NCI-H146 (cell line): ENCODE measurements around the gene PRXL2C.
A peak's percentile ranks its signal among the peaks of the same experiment; 100 is the strongest.
"Not testable (repeated sequence)": the region's sequence is repeated elsewhere in the genome, so short reads cannot be mapped to it uniquely, and the experiment has no call there.

Source experiments
- DNase-seq: peaks from one replicate; lab custom pipeline; 2025; lab: John Stamatoyannopoulos, UW

Gene PRXL2C, protein sequence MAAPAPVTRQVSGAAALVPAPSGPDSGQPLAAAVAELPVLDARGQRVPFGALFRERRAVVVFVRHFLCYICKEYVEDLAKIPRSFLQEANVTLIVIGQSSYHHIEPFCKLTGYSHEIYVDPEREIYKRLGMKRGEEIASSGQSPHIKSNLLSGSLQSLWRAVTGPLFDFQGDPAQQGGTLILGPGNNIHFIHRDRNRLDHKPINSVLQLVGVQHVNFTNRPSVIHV

DNA sequence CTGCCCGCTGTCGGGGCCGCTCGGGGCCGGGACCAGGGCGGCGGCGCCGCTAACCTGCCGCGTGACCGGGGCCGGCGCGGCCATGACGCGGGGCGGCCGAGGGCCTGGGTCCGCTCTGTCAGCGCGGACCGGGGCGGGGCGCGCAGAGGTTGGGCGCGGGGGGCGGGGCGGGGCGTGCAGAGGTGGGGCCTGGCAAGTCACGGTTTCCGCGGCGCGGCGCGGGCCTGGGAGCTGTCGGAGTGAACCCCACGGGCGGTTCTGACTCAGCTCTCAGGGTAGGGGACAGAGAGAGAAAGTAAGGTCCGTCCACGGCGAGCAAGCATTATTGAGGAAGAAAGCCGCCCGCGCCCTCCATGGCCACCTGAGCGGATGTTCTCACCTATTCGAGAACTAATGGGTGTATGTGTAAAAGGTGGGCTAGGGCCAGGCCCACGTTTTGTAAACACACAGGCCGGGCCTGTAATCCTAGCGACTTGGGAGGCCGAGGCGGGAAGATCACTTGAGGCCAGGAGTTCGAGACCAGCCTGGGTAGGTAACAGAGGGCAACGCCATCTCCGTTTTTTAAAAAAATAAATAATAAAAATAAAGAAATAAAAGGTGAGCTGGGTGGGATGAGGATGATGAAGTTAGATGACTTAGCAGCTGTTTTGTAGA lies at the start of gene PRXL2C:
Gene PRXL2C, minus strand, starts transcription at position 120 of the 654 bp plus-strand sequence. Its CDS starts 36 bp downstream, at position 84.
- DNase-seq: peak; percentile 59

DNA sequence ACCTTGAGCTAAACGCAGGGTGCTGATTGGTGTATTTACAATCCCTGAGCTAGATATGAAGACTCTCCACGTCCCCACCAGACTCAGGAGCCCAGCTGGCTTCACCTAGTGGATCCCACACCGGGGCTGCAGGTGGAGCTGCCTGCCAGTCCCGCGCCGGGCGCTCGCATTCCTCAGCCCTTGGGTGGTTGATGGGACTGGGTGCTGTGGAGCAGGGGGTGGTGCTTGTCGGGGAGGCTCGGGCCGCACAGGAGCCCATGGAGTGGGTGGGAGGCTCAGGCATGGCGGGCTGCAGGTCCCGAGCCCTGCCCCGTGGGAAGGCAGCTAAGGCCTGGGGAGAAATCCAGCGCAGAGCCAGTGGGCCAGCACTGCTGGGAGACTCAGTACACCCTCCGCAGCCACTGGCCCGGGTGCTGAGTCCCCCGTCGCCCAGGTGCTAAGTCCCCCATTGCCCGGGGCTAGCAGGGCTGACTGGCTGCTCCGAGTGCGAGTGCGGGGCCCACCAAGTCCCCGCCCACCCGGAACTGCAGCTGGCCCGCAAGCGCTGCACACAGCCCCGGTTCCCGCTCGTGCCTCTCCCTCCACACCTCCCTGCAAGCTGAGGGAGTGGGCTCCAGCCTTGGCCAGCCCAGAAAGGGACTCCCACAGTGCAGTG lies 45.7 kb upstream of the PRXL2C start:
- not testable (repeated sequence) for DNase-seq

DNA sequence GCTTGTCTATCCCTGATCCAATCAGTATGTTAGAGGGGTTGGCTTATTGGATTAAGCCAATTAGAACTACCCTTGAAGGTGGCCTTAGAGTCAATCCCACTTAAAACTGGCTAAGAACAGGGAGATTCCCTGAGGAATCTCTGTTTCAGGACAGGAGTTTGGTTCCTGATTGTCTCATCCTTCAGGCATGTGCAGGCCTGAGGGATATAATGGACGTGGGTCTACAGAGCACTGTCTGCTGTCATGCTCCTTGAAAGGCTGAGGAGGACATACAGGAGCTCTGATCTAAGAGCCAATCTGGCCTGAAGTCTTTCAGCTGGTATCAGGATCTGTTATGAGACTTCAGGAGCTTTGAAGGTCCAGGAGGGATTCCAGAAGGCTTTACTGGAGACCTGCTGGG lies 36.2 kb upstream of the PRXL2C start:
- no peak for DNase-seq

DNA sequence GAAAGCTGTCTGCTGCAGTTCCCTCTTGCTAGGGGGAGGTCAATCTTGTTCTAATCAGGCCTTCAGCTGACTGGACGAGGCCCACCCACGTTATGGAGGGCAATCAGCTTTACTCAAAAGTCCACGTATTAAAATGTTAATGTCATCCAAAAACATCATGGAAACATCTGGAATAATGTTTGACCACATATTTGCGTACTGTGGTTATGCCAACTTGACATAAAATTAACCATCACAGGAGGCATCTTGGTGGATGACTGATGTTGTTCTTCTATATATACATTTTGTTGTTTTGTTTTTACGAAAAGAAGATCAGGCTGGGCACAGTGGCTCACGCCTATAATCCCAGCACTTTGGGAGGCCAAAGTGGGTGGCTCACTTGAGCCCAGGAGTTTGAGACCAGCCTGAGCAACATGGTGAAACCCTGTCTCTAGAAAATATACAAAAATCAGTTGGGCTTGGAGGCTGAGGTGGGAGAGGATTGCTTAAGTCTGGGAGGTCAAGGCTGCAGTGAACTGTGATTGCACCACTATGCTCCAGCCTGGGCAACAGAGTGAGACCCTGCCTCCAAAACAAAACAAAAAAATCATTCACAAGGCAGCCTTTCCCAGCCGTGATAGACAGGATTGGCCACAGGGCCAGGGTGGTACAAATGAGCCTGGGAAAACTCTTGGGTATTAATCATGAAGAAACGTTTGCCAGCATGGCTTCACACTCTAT lies 33.8 kb upstream of the PRXL2C start:
- DNase-seq: no peak

DNA sequence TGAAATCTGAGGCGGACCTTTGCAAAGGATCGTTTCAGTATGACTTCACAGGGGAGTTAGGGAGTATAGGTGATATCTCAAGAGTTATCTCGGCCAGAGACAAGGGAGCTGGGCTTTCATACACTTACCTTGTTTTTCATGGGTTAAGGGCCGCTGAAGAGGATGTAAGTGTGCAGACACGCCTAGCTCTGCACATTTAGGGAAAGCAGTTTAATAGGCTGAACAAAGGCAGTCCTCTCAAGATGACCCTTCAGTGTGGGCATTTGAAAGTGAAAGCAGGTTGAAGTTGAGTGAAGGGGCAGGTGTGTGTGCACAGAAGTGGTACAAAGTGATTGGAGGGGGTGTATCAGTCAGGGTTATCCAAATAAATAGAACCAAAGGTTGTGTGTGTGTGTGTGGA lies 33.1 kb upstream of the PRXL2C start:
- DNase-seq: no peak

DNA sequence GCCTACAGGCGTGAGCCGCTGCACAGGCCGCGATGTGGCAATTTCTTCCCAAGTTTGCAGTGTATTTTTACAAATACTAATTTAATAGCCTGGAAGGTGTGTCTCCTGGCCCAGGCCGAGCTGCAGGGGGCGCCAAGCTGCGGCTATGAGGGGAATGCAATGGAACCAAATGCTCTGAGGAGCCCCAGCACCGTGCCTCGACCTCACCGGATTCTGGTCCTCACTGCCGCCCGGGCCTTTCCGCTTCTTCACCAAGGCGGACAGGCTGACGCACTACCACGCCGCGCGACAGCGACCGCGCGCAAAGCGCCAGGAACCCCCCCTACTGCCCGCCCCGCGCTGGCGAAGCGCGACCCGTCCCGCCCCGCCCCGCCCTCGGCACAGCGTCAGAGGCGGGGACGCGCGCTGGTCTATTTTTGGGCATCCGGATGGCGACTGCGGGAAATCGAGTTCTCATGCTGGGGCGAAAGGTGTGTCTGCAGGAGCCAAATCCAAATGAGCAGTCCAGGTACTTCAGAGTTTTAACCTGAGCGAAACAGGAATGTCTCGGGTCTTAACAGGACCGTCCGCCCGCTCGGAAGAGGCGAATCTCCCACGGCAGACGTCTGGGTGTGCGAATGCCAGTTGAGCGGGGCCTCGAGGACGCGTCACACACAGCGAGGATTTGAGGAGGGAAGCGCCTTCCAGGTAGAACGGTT lies 31.7 kb upstream of the PRXL2C start:
- no peak for DNase-seq

DNA sequence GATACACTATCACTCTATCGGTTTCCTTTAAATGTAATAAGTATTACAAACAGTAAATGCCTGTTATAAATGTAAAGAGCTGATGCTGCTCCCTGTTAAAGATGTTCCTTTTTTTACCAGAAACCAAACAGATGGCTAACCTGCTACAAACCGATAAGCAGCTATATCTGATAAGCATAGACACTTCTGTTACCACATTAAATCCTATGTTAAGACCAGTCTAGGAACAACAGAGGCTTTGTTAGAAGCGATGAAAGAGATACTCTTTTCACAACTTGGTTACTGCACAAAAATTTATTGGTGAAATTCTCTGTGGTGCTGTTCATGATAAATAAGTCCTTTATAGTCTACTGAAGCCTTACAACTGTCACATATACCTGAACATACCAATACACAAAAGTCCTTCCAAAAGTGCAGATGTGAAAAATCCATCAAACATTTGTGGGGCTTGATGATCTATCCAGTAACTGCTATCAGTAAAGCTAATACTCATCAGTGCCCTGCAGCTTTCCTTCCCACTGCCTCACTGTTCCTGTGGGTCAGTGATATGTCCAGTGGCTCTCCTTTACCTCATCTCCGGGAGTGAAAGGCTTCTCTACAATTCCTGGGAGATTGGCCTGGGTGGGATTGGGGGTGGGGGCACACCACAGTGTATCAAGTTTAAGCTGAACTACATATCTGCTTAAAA lies 25.8 kb upstream of the PRXL2C start:
- DNase-seq: no peak

DNA sequence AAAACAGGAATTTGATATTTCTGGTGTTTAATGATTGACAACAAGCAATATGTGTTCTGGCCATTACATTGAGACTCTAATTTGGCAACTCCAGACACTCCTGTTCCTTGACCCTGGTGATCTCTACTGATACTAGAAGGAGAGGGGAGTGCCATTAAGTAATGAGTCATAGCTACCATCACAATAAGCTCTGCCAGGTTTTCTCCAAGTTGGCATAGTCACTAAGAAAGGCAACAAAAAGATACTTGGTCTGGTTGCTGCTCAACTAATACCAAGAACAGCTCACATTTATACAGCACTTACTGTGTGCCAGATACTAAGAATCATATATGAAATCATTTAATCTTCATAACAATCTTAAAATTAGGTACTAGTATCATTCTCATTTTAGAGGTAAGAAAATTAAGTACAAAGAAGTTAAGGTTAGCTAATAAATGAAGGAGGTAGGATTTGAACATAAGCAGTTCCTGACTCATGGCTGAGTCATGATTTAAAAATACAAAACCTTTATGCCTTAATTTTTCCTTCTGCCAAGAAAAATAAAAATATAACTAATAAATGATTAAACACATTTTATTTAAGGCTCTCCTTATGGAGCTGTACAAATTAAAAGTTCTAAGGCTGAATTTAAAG lies 19.9 kb upstream of the PRXL2C start:
- DNase-seq: no peak

DNA sequence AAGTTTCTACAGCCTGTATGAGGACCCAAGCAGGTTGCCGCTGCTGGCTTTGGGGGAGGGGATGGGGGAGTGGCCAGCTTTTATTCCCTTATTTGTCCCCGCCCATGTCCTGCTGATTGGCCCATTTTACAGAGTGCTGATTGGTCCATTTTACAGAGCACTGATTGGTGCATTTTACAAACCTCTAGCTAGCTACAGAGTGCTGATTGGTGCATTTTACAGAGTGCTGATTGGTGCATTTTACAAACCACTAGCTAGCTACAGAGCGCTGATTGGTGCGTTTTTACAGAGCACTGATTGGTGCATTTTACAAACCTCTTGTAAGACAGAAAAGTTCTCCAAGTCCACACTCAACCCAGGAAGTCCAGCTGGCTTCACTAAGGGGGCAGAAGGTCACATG lies 18.7 kb upstream of the PRXL2C start:
- not testable (repeated sequence) for DNase-seq

DNA sequence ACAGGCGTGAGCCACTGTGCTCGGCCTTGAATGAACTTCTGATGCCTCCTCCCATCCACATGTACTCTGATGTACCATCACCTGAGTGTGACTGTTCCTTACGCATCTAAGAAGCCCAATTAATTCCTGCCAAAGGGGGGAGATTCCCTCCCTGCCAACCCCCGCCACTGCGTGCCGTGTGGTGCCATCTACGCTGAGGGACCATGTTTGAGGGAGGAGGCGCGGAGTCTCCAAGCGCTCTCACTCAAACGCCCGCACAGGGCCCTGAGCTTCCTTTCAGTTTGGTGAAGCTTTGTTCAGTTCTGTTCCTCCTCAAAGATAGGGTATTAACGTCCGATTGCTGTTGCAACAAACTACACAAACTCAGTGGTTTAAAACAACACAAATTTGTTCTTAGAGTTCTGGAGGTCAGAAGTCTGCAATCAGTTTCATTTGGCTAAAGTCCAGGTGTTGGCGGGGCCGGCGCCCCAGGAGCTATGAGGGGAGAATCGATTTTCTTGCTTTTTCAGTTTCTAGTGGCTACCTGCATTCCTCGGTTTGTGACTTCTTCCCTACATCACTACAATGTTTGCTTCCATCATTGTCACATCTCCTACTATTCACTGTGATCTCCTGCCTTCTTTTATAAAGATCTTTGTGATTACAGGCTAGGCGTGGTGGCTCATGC lies 13.9 kb upstream of the PRXL2C start:
- no peak for DNase-seq

DNA sequence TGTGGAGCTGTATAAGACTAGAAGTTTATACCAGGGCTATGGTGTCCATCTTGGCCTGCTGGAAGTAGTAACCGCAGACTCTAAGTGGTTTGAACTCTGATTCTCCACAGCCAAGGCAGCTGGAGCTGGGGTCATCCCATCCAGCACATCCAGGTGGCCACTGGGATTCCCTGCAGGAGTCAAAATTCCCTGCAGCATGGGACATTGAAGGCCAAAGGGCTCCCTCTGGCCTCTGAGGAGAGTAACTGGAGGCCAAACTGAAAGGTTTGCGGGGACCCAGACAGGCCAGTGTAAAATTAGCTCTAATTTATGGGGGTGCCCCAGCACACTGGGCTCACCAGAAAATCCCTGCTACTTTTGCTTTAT lies 12.2 kb upstream of the PRXL2C start:
- no peak for DNase-seq

DNA sequence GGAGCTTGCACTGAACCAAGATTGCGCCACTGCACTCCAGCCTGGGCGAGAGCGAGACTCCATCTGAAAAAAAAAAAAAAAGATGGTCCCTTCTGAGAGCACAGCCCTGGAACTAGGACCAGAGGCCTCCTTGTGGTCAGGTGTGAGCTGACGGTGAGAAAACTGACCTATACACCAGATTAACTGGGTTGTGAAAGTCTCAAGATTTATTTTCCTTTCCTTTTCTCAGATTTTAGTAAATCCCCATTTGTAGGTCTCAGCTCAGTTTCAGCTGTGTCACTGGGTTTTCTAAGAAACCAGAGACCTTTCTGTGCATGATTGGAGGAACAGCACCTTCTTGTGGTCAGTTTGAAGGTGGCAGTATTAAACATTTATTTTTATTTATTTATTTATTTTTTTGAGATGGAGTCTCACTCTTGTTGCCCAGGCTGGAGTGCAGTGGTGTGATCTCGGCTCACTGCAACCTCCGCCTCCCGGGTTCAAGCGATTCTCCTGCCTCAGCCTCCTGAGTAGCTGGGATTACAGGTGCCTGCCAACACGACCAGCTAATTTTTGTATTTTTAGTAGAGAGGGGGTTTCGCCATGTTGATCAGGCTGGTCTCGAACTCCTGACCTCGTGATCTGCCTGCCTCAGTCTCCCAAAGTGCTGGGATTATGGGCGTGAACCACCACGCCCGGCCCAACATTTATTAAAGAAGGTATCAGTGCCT lies 11.7 kb upstream of the PRXL2C start:
- peak; percentile 21 for DNase-seq

DNA sequence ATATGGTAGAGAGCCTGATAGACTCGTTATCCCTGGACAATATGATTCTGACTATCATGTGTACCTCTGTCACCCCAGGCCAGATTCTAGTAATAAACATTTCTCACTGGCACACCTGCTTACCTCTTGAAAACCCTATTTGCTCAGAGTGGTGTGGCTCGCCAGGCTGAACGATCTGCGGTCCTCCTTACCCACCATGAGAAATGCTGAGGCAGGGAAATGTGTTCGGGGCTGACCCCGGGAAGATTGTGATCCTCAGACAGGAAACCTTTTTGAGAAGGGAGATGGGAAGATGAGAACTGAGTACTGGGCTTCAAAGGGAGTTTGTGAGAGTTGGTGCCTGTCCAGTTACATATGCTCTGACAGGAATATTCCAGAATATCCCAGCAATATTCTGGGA lies 10.7 kb upstream of the PRXL2C start:
- no peak for DNase-seq

DNA sequence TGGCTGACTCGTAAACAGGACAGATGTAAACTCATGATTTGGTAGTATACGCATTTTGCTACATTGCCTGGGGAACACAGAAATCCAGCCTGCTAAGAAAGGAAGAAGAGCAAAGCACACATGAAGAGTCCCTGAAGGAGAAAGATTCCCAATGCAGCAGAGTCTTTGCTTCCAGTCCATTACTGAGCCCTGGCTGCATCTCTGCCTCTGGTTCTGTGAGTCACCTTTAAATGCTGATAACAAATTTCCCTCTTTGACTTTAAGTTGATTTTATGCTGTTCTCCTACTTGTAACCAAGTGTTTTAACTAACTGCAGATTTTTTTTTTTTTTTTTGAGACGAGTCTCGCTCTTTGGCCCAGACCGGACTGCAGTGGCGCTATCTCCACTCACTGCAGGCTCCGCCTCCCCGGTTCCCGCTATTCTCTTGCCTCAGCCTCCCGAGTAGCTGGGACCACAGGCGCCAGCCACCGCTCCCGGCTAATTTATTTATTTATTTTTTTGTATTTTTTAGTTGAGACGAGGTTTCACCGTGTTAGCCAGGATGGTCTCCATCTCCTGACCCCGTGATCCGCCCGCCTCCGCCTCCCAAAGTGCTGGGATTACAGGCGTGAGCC lies 8.5 kb upstream of the PRXL2C start:
- DNase-seq: no peak

DNA sequence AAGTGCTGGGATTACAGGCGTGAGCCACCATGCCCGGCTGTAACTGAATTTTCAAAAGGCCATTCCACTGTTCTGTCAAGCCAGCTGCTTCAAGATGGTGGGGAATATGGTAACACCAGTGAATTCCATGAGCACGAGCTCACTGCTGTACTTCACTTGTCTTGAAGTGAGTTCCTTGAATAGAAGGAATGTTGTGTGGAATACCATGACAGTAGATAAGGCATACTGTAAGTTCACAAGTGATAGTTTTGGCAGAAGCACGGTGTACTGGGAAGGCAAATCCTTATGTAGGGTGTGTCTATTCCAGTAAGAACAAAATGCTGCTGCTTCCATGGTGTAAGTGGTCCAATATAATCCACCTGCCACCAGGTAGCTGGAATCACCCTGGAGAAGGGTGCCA lies 6.6 kb upstream of the PRXL2C start:
- no peak for DNase-seq

DNA sequence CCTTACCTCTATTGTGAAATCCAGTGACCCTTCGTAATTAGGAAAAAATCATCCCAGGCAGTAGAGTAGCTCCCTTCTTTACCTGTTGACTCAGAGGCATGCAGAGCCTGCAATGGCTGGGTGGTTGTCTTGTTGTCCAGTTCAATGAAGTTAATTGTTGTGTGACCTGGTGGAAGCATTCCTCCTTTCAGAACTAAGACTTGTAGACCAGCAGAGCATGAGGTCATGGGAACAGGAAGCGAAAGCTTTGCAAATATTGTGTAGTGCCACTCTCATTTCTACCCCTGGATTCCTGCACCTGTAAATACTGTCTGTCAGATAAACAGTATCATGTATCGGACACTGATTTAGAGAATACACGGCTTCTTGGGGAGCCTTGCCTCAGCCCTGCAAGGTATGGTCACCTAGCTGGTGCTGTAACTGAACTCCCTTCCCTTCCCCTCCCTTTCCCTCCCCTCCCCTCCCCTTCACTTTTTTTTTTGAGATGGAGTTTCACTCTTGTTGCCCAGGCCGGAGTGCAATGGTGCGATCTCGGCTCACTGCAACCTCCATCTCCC lies 5.7 kb upstream of the PRXL2C start:
- DNase-seq: no peak

DNA sequence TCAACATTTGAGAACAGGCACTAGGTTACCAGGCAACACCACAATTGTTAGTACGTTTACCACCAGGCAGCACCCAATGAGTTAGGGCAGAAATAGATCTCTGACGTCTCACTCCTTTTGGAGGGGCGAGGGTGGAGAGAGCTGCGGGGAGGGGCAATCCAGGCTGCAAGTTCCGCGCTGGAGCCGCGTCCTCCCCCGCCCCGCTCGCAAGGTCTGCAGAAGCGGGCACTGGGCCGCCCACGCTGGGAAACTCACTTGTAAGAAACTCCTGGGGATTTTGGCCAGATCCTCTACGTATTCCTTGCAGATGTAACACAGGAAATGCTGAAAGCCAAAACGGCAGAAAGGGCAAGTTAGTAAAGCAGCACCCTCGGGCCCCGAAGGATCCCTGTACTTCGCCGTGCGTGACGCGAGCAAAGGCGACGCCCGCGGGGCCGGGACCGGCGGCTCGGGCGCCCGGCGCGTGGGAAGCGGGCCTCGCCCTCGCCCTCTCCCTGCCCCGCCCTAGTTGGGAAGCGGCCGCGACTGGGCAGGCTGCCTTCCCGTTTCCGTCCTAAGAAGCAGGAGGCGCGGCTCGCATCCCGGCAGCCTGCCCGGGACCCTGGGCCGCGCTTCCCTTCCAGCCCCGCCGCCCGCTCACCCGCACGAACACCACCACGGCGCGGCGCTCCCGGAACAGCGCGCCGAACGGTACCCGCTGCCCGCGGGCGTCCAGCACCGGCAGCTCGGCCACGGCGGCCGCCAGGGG lies 493 bp downstream of the PRXL2C start:
- DNase-seq: peak; percentile 56

DNA sequence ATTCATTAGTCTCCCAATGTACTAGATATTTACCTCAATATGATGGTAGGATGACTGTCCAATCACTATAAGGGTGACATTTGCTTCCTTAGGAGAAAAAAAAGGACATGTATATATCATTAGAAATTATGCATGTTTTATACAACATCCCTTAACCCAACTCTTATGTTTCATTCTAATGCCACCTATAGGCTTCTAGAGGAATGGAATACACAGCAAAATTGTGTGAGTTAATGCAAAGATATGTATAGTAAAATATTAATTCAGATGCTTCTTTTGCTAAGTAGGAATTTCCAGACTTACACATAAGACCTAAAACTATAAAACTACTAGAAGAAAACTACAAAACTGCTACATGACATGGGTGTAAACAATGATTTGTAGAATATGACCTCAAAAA lies 3.5 kb downstream of the PRXL2C start:
- no peak for DNase-seq
